ENCODE data around the gene MAD1L1. TPM values are rescaled to one million over a fixed set of nuclear protein-coding genes. Genes with fewer than 3 reads are reported as not detected.

The MAD1L1 gene
- total and polyA plus RNA-seq, 2 of the 13 experiments (the other 11 are each of a cell fraction or from before 2014, with no cell fraction given), result 17.4 to 64.7 TPM

DNA sequence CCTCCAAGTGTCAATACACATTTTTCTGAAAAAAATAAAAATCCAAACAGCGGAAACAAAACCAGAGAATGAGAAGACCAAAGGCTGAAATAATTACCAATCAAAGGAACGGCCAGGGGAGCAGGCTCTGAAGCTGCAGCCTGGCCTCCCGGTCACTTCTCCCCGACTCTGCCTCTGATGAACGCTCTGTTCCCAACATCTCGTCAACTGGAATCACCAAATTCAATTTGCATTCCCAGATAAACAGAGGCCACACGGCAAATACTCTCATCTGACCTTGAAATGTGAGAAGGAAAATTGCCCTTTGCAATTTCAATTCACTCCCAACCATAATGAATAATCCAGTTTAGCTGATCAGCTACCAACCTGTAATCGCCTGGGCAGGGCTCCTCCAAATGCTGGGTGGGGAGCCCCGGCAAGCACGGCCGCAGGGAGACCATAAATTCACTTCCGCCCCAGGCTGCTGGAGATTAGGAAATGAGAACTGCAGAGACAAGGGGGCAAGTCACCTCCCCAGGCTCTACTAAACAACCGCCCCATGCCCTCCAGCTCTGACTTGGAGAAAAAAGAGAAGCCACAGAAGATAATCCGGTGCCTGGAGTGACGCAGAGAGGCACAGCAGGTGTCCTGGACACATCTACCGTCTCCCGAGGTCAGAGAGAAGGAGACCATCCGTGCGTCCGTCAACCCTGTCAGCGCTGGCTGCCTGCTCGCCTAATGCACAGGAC is 153.2 kb downstream of the MAD1L1 start (continued):
- TF ChIP-seq BCLAF1 (IDR thresholded peaks at IDR 0.05), result no peak
- no peak for TF ChIP-seq AFF4 (CRISPR knock-in tag; IDR thresholded peaks at IDR 0.05)
- no peak for TF ChIP-seq KLF11 (CRISPR knock-in tag; IDR thresholded peaks at IDR 0.05)
- no peak for TF ChIP-seq XBP1 (CRISPR knock-in tag; IDR thresholded peaks at IDR 0.05)
- no peak for TF ChIP-seq RFX3 (CRISPR knock-in tag; IDR thresholded peaks at IDR 0.05)

- peaks cover 5 to 31% of the 10 kb centered on the region in 2 experiments; a peak in 4 of 5 replicates for H3K36me3 ChIP-seq (replicated peaks in 1 of 2; ENCODE audit: control insufficient read depth in 1 of 2, insufficient read depth in 2 of 2, low read length in 2 of 2)
- intact Hi-C loops (cut with micrococcal nuclease; ENCODE audit: unreplicated experiment), result no loop called here
- H4K20me1 ChIP-seq (ENCODE audit: insufficient read depth, low read length), result no peaks in the 10 kb centered on the region
- no peak for TF ChIP-seq ZNF143 (CRISPR knock-in tag; IDR thresholded peaks at IDR 0.05)
- CTCF ChIA-PET (ENCODE audit: low intra/inter-chr PET ratio, low total read pairs), result no interaction called here
- H3K4me3 ChIP-seq (replicated peaks in 1 of 3; ENCODE audit: insufficient read depth in 1 of 3, low read depth in 2 of 3, low read length in 3 of 3), result no peak overlapping the region
- H3K27ac ChIP-seq (ENCODE audit: extremely low read length, insufficient read depth, low read length), result no peak overlapping the region
- H3K27me3 ChIP-seq (ENCODE audit: control insufficient read depth in 1 of 2, insufficient read depth in 2 of 2, low read length in 2 of 2), result no peaks in the 10 kb centered on the region
- no peak for DNase-seq (ENCODE audit: low spot score)
- BruUV-seq (replicated peaks), result no TSS peak
- in situ Hi-C loops (cut with HindIII; ENCODE audit: extremely low pct_ligation_motif_present, low pct_unique_long_range_greater_than_20kb), result no loop called here
- H3K79me2 ChIP-seq (ENCODE audit: insufficient read depth, low read length), result no peaks in the 10 kb centered on the region
- H3K9me3 ChIP-seq (ENCODE audit: low read length), result no peaks in the 10 kb centered on the region
- WGBS (ENCODE audit: low lambda C conversion rate), result 97% methylated on average over 12 of the region's 15 CpGs
- POLR2A ChIA-PET, result no interaction called here
- no peak overlapping the region for H3K4me2 ChIP-seq (ENCODE audit: low read depth, low read length)
- H2AFZ ChIP-seq (ENCODE audit: low read length), result no peak overlapping the region
- no peaks in the 10 kb centered on the region for H3K4me1 ChIP-seq (ENCODE audit: insufficient read depth, low read length)
- FAIRE-seq, result no peak
- no peak for ATAC-seq
- H3K9ac ChIP-seq (ENCODE audit: insufficient read depth, low read depth, low read length), result no peak overlapping the region
Observed at GRCh38 chr7:2078899-2079298, 153.8 kb downstream of the MAD1L1 start.

All from HepG2 (cell line).